ENCODE data around the gene NRAS. TPM values are rescaled to one million over a fixed set of nuclear protein-coding genes. Genes with fewer than 3 reads are reported as not detected.

The NRAS gene
- total and polyA plus RNA-seq, 9 of the 15 experiments (the other 6 are each of a cell fraction or from before 2014, with no cell fraction given), result 40.7 to 94.5 (median 75.4) TPM

DNA sequence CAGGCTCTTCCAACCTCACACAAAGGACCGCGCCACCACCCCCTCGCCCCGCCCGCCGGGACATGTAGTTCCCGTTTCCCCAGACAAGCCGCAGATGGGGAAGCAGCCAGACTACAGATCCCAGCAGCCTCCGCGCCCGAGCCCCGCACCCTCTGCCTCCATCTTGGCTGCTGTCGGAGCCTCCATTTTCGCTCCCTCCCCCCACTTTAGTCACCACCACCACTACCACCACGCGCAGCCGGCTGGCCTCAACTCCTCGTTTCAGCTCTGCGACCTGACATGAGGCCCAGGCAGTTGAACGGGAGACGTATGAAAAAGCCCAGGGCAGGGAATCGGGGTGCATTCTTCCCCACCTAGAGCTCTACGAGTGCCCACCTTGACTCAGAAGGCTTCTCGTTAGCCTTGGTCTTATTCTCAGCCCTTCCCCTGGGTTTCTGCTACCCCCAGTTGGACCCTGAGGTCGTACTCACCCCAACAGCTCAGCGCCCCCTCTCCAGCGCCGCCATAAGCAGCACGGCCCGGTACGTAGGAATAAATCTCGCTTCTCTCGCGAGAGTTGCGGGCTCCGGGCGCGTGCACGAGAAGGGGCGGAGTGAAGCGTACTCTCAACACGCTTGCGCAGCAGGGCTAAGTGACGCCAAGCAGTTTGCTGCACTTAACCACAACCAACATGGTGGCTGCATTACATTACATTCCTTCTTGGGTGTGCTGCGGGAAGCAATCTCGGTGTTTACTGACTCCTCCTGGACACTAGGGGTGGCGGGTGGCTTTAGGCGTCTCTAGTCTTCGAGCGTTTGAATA, 41.1 kb upstream of the NRAS start, which contains the start of gene CSDE1 (continued):
- TF ChIP-seq, protein P1, sequence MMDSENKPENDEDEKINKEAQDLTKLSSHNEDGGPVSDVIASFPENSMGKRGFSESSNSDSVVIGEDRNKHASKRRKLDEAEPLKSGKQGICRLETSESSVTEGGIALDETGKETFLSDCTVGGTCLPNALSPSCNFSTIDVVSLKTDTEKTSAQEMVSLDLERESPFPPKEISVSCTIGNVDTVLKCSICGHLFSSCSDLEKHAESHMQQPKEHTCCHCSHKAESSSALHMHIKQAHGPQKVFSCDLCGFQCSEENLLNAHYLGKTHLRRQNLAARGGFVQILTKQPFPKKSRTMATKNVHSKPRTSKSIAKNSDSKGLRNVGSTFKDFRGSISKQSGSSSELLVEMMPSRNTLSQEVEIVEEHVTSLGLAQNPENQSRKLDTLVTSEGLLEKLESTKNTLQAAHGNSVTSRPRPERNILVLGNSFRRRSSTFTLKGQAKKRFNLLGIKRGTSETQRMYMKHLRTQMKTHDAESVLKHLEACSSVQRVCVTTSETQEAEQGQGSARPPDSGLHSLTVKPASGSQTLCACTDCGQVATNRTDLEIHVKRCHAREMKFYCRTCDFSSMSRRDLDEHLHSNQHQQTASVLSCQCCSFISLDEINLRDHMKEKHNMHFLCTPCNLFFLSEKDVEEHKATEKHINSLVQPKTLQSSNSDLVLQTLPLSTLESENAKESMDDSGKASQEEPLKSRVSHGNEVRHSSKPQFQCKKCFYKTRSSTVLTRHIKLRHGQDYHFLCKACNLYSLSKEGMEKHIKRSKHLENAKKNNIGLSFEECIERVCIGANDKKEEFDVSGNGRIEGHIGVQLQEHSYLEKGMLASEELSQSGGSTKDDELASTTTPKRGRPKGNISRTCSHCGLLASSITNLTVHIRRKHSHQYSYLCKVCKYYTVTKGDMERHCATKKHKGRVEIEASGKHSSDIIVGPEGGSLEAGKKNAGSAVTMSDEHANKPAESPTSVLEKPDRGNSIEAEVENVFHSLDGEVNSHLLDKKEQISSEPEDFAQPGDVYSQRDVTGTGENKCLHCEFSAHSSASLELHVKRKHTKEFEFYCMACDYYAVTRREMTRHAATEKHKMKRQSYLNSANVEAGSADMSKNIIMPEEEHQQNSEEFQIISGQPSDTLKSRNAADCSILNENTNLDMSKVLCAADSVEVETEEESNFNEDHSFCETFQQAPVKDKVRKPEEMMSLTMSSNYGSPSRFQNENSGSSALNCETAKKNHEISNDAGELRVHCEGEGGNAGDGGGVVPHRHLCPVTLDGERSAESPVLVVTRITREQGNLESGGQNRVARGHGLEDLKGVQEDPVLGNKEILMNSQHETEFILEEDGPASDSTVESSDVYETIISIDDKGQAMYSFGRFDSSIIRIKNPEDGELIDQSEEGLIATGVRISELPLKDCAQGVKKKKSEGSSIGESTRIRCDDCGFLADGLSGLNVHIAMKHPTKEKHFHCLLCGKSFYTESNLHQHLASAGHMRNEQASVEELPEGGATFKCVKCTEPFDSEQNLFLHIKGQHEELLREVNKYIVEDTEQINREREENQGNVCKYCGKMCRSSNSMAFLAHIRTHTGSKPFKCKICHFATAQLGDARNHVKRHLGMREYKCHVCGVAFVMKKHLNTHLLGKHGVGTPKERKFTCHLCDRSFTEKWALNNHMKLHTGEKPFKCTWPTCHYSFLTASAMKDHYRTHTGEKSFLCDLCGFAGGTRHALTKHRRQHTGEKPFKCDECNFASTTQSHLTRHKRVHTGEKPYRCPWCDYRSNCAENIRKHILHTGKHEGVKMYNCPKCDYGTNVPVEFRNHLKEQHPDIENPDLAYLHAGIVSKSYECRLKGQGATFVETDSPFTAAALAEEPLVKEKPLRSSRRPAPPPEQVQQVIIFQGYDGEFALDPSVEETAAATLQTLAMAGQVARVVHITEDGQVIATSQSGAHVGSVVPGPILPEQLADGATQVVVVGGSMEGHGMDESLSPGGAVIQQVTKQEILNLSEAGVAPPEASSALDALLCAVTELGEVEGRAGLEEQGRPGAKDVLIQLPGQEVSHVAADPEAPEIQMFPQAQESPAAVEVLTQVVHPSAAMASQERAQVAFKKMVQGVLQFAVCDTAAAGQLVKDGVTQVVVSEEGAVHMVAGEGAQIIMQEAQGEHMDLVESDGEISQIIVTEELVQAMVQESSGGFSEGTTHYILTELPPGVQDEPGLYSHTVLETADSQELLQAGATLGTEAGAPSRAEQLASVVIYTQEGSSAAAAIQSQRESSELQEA (IDR thresholded peaks at IDR 0.05; ENCODE audit: low read depth), result no peak; the same call in 1 of the 2 replicates
- peak in 1 of 2 experiments; percentile 94; a peak in 2 of 4 replicates for TF ChIP-seq ARNT (IDR thresholded peaks at IDR 0.05)
- TF ChIP-seq CXXC5 (CRISPR knock-in tag; IDR thresholded peaks at IDR 0.05), result peak; percentile 96
- 0 out of 2 replicates have a peak, but pooled peaks have one; percentile 16 for TF ChIP-seq ETV5 (CRISPR knock-in tag; IDR thresholded peaks at IDR 0.05; ENCODE audit: low read depth)
- TF ChIP-seq EHMT2 (IDR thresholded peaks at IDR 0.05), result peak; percentile 92
- TF ChIP-seq, protein P2, sequence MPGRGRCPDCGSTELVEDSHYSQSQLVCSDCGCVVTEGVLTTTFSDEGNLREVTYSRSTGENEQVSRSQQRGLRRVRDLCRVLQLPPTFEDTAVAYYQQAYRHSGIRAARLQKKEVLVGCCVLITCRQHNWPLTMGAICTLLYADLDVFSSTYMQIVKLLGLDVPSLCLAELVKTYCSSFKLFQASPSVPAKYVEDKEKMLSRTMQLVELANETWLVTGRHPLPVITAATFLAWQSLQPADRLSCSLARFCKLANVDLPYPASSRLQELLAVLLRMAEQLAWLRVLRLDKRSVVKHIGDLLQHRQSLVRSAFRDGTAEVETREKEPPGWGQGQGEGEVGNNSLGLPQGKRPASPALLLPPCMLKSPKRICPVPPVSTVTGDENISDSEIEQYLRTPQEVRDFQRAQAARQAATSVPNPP (IDR thresholded peaks at IDR 0.05; ENCODE audit: borderline replicate concordance, insufficient read depth, insufficient read length), result no peak
- no peak for TF ChIP-seq ESRRB (CRISPR knock-in tag; IDR thresholded peaks at IDR 0.05; ENCODE audit: borderline replicate concordance)
- peak; percentile 57; the same call in 1 of the 2 replicates for TF ChIP-seq SMARCC2 (IDR thresholded peaks at IDR 0.05; ENCODE audit: low read depth)
- no peak for TF ChIP-seq ZEB2 (IDR thresholded peaks at IDR 0.05)
- no peak for TF ChIP-seq ZBED1 (IDR thresholded peaks at IDR 0.05)
- TF ChIP-seq POLR2G (IDR thresholded peaks at IDR 0.05; ENCODE audit: low read depth, low read length), result peak; percentile 97
- TF ChIP-seq TCF7L2 (IDR thresholded peaks at IDR 0.05; ENCODE audit: low read depth, low read length), result no peak
- peak; percentile 43; the same call in 1 of the 2 replicates for TF ChIP-seq FOXK1 (CRISPR knock-in tag; IDR thresholded peaks at IDR 0.05; ENCODE audit: borderline replicate concordance)
- TF ChIP-seq POLR2AphosphoS2 (IDR thresholded peaks at IDR 0.05; ENCODE audit: low read length), result peak; percentile 82; the same call in 1 of the 2 replicates
- TF ChIP-seq MEF2A (IDR thresholded peaks at IDR 0.05; ENCODE audit: control insufficient read depth, low read depth, low read length), result 0 out of 2 replicates have a peak, but pooled peaks have one; percentile 6
- TF ChIP-seq NRF1 (conservative IDR thresholded peaks at IDR 0.05 in 1 of 2, IDR thresholded peaks at IDR 0.05 in 1 of 2), result peak; percentile 98
- peak; percentile 75 for TF ChIP-seq CREB1 (IDR thresholded peaks at IDR 0.05)
- TF ChIP-seq CREB1 (CRISPR knock-in tag; IDR thresholded peaks at IDR 0.05), result peak; percentile 58
- TF ChIP-seq ZNF133 (CRISPR knock-in tag; IDR thresholded peaks at IDR 0.05), result no peak
- 0 out of 2 replicates have a peak, but pooled peaks have one; percentile 36 for TF ChIP-seq ZNF436 (CRISPR knock-in tag; IDR thresholded peaks at IDR 0.05)
- peak; percentile 96 for TF ChIP-seq HLTF (IDR thresholded peaks at IDR 0.05)
